Measurements from ENCODE around the gene MAPK14. TPM values are rescaled to one million over a fixed set of nuclear protein-coding genes. Genes with fewer than 3 reads are reported as not detected.
A peak's percentile ranks its signal among the peaks of the same experiment; 100 is the strongest.
"Not testable (repeated sequence)": the region's sequence is repeated elsewhere in the genome, so short reads cannot be mapped to it uniquely, and the experiment has no call there.

The MAPK14 gene
- total RNA-seq, 1 donor from 2014 or later = 46.2 TPM

GRCh38 chr6:36121787-36122494 is 94.3 kb downstream of the MAPK14 start:
- DNase-seq = no peak
- Mint-ChIP-seq H3K9me3 (ENCODE audit: unreplicated experiment) (no peaks in the 10 kb centered on the region), H3K36me3 (ENCODE audit: unreplicated experiment) (no peaks in the 10 kb centered on the region), H3K27ac (ENCODE audit: unreplicated experiment) (no peak overlapping the region), H3K27me3 (ENCODE audit: unreplicated experiment) (peaks cover 8% of the 10 kb centered on the region), H3K4me1 (ENCODE audit: low read depth, unreplicated experiment) (peaks cover 11% of the 10 kb centered on the region), H3K4me3 (ENCODE audit: unreplicated experiment) (no peak overlapping the region)
- TF ChIP-seq, protein P1, sequence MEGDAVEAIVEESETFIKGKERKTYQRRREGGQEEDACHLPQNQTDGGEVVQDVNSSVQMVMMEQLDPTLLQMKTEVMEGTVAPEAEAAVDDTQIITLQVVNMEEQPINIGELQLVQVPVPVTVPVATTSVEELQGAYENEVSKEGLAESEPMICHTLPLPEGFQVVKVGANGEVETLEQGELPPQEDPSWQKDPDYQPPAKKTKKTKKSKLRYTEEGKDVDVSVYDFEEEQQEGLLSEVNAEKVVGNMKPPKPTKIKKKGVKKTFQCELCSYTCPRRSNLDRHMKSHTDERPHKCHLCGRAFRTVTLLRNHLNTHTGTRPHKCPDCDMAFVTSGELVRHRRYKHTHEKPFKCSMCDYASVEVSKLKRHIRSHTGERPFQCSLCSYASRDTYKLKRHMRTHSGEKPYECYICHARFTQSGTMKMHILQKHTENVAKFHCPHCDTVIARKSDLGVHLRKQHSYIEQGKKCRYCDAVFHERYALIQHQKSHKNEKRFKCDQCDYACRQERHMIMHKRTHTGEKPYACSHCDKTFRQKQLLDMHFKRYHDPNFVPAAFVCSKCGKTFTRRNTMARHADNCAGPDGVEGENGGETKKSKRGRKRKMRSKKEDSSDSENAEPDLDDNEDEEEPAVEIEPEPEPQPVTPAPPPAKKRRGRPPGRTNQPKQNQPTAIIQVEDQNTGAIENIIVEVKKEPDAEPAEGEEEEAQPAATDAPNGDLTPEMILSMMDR (IDR thresholded peaks at IDR 0.05; ENCODE audit: partially characterized antibody, unreplicated experiment) = no peak

- Mint-ChIP-seq H3K4me1 (ENCODE audit: low read depth, unreplicated experiment) (peaks cover 11% of the 10 kb centered on the region), H3K4me3 (ENCODE audit: unreplicated experiment) (no peak overlapping the region), H3K9me3 (ENCODE audit: unreplicated experiment) (no peaks in the 10 kb centered on the region), H3K36me3 (ENCODE audit: unreplicated experiment) (no peaks in the 10 kb centered on the region), H3K27me3 (ENCODE audit: unreplicated experiment) (peaks cover 8% of the 10 kb centered on the region), H3K27ac (ENCODE audit: unreplicated experiment) (no peak overlapping the region)
- DNase-seq = no peak
- TF ChIP-seq, protein P1 (IDR thresholded peaks at IDR 0.05; ENCODE audit: partially characterized antibody, unreplicated experiment) = no peak
These were observed 95.1 kb downstream of the MAPK14 start for GRCh38 chr6:36122495-36123269.

DNA sequence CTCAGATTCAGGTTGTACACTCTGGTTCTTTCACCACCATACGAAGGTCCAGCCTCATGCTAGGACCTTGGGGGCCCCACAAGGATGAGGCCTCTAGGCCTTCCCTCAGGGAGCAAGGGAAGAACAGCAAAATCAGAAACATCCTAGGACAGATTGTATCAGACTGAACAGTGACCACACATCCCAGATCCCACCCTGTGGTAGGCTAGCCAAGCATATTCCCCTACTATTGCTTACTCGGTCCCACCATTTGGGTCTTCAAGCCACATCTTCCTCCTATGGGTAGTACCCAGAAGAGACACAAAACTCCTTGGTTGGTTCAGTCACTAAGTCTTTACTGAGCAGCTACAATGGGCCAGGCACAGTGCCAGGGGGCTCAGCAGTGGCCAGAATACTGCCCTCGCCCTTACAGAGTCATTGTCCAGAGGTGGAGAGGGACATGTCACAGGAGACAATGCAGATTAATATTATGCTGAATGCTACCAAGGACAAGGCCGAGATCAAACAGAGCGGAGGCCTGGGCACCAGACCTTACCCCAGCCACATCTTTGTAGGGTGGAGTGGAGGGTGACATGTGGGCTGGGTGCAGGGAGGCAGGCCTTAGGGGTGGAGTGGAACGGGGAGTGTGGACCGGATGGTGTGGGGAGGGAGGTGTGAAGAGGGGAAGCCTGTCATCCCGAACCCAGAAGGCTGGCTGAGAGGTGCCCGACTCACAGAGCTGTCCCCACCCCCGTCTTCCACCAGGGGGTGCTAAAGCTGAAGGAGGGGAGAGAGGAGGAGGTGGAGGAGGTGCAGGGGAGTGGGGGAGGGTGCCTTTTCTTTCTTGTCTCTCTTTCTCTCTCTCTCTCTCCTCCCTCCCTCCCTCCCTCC is 95.9 kb downstream of the MAPK14 start:
- peaks cover 8% of the 10 kb centered on the region for H3K27me3 Mint-ChIP-seq (ENCODE audit: unreplicated experiment)
- no peak overlapping the region for H3K4me3 Mint-ChIP-seq (ENCODE audit: unreplicated experiment)
- no peaks in the 10 kb centered on the region for H3K9me3 Mint-ChIP-seq (ENCODE audit: unreplicated experiment)
- peak; percentile 88 for DNase-seq
- TF ChIP-seq, protein P1 (IDR thresholded peaks at IDR 0.05; ENCODE audit: partially characterized antibody, unreplicated experiment) = peak; percentile 56
- H3K36me3 Mint-ChIP-seq (ENCODE audit: unreplicated experiment) = no peaks in the 10 kb centered on the region
- H3K27ac Mint-ChIP-seq (ENCODE audit: unreplicated experiment) = no peak overlapping the region
- peaks cover 3% of the 10 kb centered on the region for H3K4me1 Mint-ChIP-seq (ENCODE audit: low read depth, unreplicated experiment)

GRCh38 chr6:36124346-36124745 is 96.7 kb downstream of the MAPK14 start:
- H3K36me3 Mint-ChIP-seq (ENCODE audit: unreplicated experiment); H3K4me3 Mint-ChIP-seq (ENCODE audit: unreplicated experiment); H3K9me3 Mint-ChIP-seq (ENCODE audit: unreplicated experiment); H3K4me1 Mint-ChIP-seq (ENCODE audit: low read depth, unreplicated experiment); H3K27ac Mint-ChIP-seq (ENCODE audit: unreplicated experiment); H3K27me3 Mint-ChIP-seq (ENCODE audit: unreplicated experiment); DNase-seq: not testable (repeated sequence)

DNA sequence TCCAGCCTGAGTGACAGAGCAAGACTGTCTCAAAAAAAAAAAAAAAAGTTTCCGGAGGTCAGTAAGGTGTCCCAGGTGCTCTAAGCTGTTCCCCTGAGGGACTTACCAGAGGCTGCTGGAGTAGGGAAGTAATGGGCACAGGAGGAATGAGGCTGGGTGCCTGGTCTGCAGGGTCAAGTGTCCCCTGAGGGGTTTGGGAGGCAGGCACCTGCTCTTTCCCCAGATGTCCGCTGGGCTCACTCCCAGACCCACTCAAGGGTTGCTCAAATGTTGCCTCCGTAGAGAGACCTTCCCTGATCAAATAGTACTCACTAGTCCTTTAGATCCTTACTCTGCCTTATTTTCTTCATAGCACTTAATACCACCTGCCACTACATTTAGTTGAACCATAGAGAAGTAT is 97.3 kb downstream of the MAPK14 start:
- no peaks in the 10 kb centered on the region for H3K36me3 Mint-ChIP-seq (ENCODE audit: unreplicated experiment)
- H3K27me3 Mint-ChIP-seq (ENCODE audit: unreplicated experiment) = peaks cover 8% of the 10 kb centered on the region
- H3K4me1 Mint-ChIP-seq (ENCODE audit: low read depth, unreplicated experiment) = peaks cover 5% of the 10 kb centered on the region
- H3K27ac Mint-ChIP-seq (ENCODE audit: unreplicated experiment) = no peak overlapping the region
- DNase-seq = no peak
- H3K4me3 Mint-ChIP-seq (ENCODE audit: unreplicated experiment) = no peak overlapping the region
- TF ChIP-seq, protein P1 (IDR thresholded peaks at IDR 0.05; ENCODE audit: partially characterized antibody, unreplicated experiment) = no peak
- peaks cover 2% of the 10 kb centered on the region for H3K9me3 Mint-ChIP-seq (ENCODE audit: unreplicated experiment)

Measured in glutamatergic neuron (in vitro differentiated cells).